ENCODE results near the gene JAKMIP1.
A peak's percentile ranks its signal among the peaks of the same experiment; 100 is the strongest.

Gene JAKMIP1

DNA sequence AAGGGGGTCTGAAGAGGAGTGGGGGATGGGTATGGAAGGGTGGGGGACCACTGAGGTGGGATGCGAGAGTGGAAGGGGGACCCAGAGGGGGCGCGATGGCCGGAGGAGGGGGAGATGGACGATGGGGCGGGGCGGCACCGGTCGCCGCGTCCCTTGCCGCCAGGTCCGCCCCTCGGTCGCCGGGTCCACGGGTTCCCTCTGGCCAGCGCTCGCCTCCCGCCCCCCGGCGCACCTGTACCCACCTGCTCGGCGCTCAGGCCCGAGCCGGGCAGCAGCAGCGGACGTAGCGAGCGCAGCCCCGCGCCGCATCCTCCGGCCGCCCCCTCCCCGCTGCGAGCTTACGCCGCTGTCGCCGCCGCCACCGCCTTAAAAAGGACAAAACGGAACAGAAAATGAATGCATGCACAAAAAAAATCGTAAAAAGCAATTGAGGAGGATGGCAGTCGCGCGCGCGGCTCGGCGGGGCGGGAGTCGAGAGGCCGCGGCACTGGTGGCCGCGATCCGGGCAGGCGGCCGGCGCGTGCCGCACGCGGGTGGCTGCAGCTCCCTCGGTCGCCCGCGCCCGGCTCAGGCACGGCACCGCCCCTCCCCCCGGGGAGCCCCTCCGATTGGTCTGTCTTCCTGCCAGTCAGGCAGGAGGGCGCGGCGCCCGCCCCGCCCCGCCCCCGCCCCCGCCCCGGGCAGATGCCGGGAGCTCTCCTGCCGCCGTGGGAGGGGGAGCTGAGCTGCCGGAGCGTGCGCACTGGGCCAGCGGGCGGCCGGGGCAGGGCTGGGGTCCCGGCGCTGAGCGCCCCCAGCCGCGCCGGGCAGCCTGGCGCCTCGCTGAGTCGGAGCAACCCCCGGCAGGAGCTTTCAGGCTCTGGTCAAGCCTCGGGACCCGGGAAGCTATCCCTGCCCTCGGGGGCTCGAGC is at the start of gene JAKMIP1:
Gene JAKMIP1, minus strand, starts transcription at position 539 of the 911 bp plus-strand sequence. CDS start 87,699 bp downstream, outside the sequence.
- Histone ChIP-seq H2AFZ (ENCODE audit: low read depth, low read length) (peak within 1 kb of the TSS; percentile 95), H3K4me1 (ENCODE audit: insufficient read depth, low read length) (peaks cover 4% of the 10 kb centered on the region), H3K36me3 (ENCODE audit: insufficient read depth, low read length) (no peaks in the 10 kb centered on the region), H3K9me3 (ENCODE audit: low read length) (no peaks in the 10 kb centered on the region), H3K27me3 (ENCODE audit: insufficient read depth, low read length) (peaks cover 57% of the 10 kb centered on the region), H3K4me3 (ENCODE audit: low read length) (peak within 1 kb of the TSS; percentile 50)

- no peaks in the 10 kb centered on the region for H3K36me3 ChIP-seq (ENCODE audit: insufficient read depth, low read length)
- no peaks in the 10 kb centered on the region for H3K4me1 ChIP-seq (ENCODE audit: insufficient read depth, low read length)
- no peak overlapping the region for H2AFZ ChIP-seq (ENCODE audit: low read depth, low read length)
- H3K9me3 ChIP-seq (ENCODE audit: low read length), result no peaks in the 10 kb centered on the region
- H3K27me3 ChIP-seq (ENCODE audit: insufficient read depth, low read length), result peaks cover 23% of the 10 kb centered on the region
- H3K4me3 ChIP-seq (ENCODE audit: low read length), result no peak overlapping the region
Observed at GRCh38 chr4:6248394-6248793, 48.0 kb upstream of the JAKMIP1 start.

DNA sequence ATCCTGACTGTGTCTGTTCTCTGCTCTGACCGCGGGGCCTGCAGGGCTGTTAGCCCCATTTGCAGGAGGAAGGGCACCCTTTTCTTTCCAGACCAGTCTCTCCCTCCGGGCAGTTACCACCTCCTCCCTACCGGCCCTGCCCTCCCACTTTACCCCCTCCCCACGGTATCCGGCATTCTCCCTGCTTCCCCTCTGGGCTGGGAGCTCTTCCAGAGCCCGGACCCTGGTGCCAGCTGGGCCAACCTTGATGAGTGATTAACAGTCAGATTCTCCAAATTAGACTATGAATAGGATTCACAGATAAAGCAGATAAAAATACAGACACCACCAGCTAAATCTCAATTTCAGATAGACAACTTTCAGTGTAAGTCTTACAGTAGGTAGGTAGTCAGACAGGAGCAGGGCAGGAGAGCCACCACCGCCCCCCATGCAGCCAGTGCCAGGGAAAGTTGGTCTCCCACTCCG is 45.9 kb upstream of the JAKMIP1 start:
- H2AFZ ChIP-seq (ENCODE audit: low read depth, low read length), result no peak overlapping the region
- H3K4me3 ChIP-seq (ENCODE audit: low read length), result no peak overlapping the region
- peaks cover 23% of the 10 kb centered on the region for H3K27me3 ChIP-seq (ENCODE audit: insufficient read depth, low read length)
- no peaks in the 10 kb centered on the region for H3K36me3 ChIP-seq (ENCODE audit: insufficient read depth, low read length)
- no peaks in the 10 kb centered on the region for H3K4me1 ChIP-seq (ENCODE audit: insufficient read depth, low read length)
- H3K9me3 ChIP-seq (ENCODE audit: low read length), result no peaks in the 10 kb centered on the region

DNA sequence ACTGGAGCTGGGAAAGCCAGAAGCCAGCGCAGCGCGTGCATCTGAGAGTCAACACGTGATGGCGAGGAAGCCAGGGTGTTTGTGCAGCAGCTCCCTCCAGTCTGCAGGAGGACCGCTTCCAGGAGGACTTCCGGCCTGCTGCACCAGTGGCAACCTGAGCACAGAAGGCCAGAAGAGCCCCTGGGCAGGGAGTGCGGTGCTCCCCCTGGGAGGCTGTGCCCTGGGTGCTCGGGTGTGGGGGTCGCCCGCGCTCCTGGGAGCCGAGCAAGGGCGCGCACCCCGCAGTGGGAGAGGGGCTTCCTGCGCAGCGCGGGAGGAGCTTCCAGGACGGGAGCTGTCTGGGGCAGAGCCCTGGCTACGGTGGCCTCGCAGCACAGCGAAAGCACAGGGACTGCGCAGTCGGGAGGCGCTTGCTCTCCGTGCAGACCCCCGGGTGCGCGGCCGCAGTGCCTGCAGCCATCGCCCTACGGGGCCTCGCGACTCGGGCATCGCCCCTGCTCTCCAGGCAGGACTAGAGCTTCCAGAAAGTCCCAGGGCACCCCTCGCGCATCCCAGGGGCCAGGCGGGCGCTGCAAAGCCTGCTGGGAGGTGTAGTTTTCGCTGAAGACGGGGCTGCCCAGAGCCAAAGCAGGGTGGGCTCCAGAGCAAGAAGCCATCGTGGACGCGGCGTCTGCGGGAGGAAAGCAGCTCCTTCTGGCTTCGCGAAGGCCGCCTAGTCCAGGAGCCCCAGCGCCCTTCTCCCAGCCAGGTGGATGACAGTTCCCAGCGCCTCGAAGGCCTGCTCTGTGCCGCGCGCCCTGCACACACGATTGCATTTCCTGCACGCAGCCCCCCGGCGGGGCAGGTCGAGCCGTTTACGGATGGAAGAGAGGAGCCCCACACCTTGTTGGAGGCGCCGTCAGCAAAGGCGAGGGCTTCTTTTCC is 45.2 kb upstream of the JAKMIP1 start:
- H3K4me3 ChIP-seq (ENCODE audit: low read length), result no peak overlapping the region
- no peak overlapping the region for H2AFZ ChIP-seq (ENCODE audit: low read depth, low read length)
- no peaks in the 10 kb centered on the region for H3K4me1 ChIP-seq (ENCODE audit: insufficient read depth, low read length)
- peaks cover 23% of the 10 kb centered on the region for H3K27me3 ChIP-seq (ENCODE audit: insufficient read depth, low read length)
- no peaks in the 10 kb centered on the region for H3K36me3 ChIP-seq (ENCODE audit: insufficient read depth, low read length)
- H3K9me3 ChIP-seq (ENCODE audit: low read length), result no peaks in the 10 kb centered on the region

- Histone ChIP-seq H3K4me1 (ENCODE audit: insufficient read depth, low read length) (no peaks in the 10 kb centered on the region), H3K27me3 (ENCODE audit: insufficient read depth, low read length) (no peaks in the 10 kb centered on the region), H3K36me3 (ENCODE audit: insufficient read depth, low read length) (no peaks in the 10 kb centered on the region), H3K9me3 (ENCODE audit: low read length) (no peaks in the 10 kb centered on the region), H3K4me3 (ENCODE audit: low read length) (no peak overlapping the region), H2AFZ (ENCODE audit: low read depth, low read length) (no peak overlapping the region)
Observed at GRCh38 chr4:6242271-6243029, 42.1 kb upstream of the JAKMIP1 start.

GRCh38 chr4:6241062-6241845 is 40.9 kb upstream of the JAKMIP1 start:
- H3K27me3 ChIP-seq (ENCODE audit: insufficient read depth, low read length), result no peaks in the 10 kb centered on the region
- no peaks in the 10 kb centered on the region for H3K4me1 ChIP-seq (ENCODE audit: insufficient read depth, low read length)
- no peak overlapping the region for H2AFZ ChIP-seq (ENCODE audit: low read depth, low read length)
- no peak overlapping the region for H3K4me3 ChIP-seq (ENCODE audit: low read length)
- H3K36me3 ChIP-seq (ENCODE audit: insufficient read depth, low read length), result no peaks in the 10 kb centered on the region
- no peaks in the 10 kb centered on the region for H3K9me3 ChIP-seq (ENCODE audit: low read length)

GRCh38 chr4:6239968-6240367 is 39.6 kb upstream of the JAKMIP1 start:
- Histone ChIP-seq H3K27me3 (ENCODE audit: insufficient read depth, low read length) (peaks cover 10% of the 10 kb centered on the region), H3K4me3 (ENCODE audit: low read length) (no peak overlapping the region), H3K9me3 (ENCODE audit: low read length) (no peaks in the 10 kb centered on the region)

DNA sequence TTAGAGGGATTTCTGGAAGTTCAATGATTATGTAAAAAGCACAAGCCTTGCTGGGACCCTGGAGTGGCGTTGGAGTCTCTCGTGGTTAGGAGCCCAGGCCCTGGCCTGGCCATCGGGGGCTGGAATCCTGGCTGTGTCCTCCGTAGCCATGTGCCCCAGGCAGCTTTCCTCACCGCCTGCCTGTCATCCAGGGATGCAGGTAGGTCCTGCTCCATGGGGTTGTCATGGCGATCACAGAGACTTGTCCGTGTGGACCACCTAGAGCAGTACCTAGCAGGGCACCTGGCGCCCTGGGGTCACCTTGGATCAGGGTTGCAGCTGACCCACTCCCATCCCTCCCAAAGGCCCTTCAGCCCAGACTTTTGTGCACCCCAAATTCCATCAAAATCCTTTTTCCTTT is 39.1 kb upstream of the JAKMIP1 start:
- Histone ChIP-seq H3K27me3 (ENCODE audit: insufficient read depth, low read length) (peaks cover 15% of the 10 kb centered on the region), H3K9me3 (ENCODE audit: low read length) (no peaks in the 10 kb centered on the region), H3K36me3 (ENCODE audit: insufficient read depth, low read length) (no peaks in the 10 kb centered on the region), H3K4me3 (ENCODE audit: low read length) (no peak overlapping the region), H2AFZ (ENCODE audit: low read depth, low read length) (no peak overlapping the region), H3K4me1 (ENCODE audit: insufficient read depth, low read length) (no peaks in the 10 kb centered on the region)

More at GRCh38 chr4:6239968-6240367, 39.6 kb upstream of the JAKMIP1 start:
- H3K4me1 ChIP-seq (ENCODE audit: insufficient read depth, low read length), result no peaks in the 10 kb centered on the region
- H2AFZ ChIP-seq (ENCODE audit: low read depth, low read length), result no peak overlapping the region
- no peaks in the 10 kb centered on the region for H3K36me3 ChIP-seq (ENCODE audit: insufficient read depth, low read length)

DNA sequence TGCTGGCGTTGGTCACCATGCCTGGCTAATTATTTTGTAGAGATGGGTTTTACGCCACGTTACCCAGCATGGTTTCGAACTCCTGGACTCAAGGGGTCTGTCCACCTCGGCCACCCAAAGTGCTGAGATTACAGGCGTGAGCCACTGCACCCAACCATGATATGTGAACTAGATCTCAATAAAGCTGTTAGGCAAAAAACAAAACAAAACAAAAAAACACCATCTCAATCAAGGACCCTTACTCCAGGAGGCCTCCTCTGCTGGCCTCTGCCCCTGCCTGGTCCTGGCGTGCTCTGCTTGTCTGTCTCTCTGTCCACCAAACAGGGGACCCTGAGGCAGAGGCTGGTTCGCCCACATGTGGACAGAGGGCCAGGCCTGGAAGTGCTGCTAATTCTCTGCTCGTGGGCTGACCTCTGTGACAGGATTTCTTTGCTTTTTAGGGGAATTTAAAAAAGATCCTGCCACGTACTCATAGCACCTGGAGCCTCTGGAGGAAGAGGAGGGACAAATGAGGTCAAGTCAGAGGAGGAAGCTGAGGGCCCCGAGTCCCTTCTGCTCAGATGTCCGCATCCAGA is 36.6 kb upstream of the JAKMIP1 start:
- no peaks in the 10 kb centered on the region for H3K36me3 ChIP-seq (ENCODE audit: insufficient read depth, low read length)
- no peaks in the 10 kb centered on the region for H3K4me1 ChIP-seq (ENCODE audit: insufficient read depth, low read length)
- H3K27me3 ChIP-seq (ENCODE audit: insufficient read depth, low read length), result peaks cover 21% of the 10 kb centered on the region
- H2AFZ ChIP-seq (ENCODE audit: low read depth, low read length), result no peak overlapping the region
- no peaks in the 10 kb centered on the region for H3K9me3 ChIP-seq (ENCODE audit: low read length)
- no peak overlapping the region for H3K4me3 ChIP-seq (ENCODE audit: low read length)

DNA sequence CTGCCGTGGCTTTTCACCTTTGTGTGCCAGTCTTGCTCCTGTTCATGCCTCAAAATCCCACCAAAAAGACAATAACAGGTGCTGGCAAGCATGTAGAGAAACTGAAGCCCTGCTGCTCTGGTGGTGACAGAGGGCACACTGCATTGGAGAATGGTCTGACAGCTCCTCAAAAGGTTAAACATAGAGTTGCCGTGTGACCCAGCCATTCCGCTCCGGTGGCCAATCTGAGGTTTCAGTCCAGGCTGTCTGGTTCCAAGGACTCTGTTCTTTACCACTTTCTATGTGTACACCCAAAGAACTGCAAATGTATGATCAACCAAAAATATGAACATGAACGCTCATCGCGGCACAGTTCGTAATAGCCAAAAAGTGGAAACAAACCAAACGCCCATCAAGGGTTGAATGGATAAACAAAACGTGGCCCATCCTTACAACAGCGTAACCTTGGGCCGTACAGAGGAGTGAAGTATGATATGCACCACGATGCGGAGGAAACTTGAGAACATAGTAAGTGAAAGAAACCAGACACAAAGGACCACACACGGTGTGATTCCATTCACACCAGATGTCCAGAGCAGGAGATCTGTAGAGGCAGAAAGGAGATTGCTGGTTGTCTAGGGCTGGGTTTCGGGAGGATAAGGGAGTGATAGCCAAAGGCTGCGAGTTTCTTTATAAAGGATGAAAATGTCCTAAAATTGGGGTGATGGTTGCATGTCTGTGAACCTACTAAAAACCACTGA is 35.7 kb upstream of the JAKMIP1 start:
- peaks cover 21% of the 10 kb centered on the region for H3K27me3 ChIP-seq (ENCODE audit: insufficient read depth, low read length)
- H3K4me3 ChIP-seq (ENCODE audit: low read length), result no peak overlapping the region
- no peak overlapping the region for H2AFZ ChIP-seq (ENCODE audit: low read depth, low read length)
- no peaks in the 10 kb centered on the region for H3K36me3 ChIP-seq (ENCODE audit: insufficient read depth, low read length)
- H3K9me3 ChIP-seq (ENCODE audit: low read length), result no peaks in the 10 kb centered on the region
- H3K4me1 ChIP-seq (ENCODE audit: insufficient read depth, low read length), result no peaks in the 10 kb centered on the region

- no peaks in the 10 kb centered on the region for H3K9me3 ChIP-seq (ENCODE audit: low read length)
- no peaks in the 10 kb centered on the region for H3K4me1 ChIP-seq (ENCODE audit: insufficient read depth, low read length)
- no peak overlapping the region for H3K4me3 ChIP-seq (ENCODE audit: low read length)
- no peak overlapping the region for H2AFZ ChIP-seq (ENCODE audit: low read depth, low read length)
- peaks cover 21% of the 10 kb centered on the region for H3K27me3 ChIP-seq (ENCODE audit: insufficient read depth, low read length)
- no peaks in the 10 kb centered on the region for H3K36me3 ChIP-seq (ENCODE audit: insufficient read depth, low read length)
Observed at GRCh38 chr4:6235012-6235411, 34.7 kb upstream of the JAKMIP1 start.
